CD14-positive monocyte (primary cell): ENCODE measurements around the gene IKZF1. TPM values are rescaled to one million over a fixed set of nuclear protein-coding genes. Genes with fewer than 3 reads are reported as not detected.

Experiments
- DNase-seq, 3 donors: peaks; one replicate each; pipeline ENCODE4 v3.0.0-alpha.2; 2011 to 2022
- H2AFZ ChIP-seq: 2 replicates; pipeline ENCODE4 v1.6.0; 2012; ENCODE audit warnings: mild to moderate bottlenecking, low read depth, low read length, inconsistent platforms; ENCODE audit not compliant: insufficient read depth, poor library complexity, severe bottlenecking
- H3K27ac ChIP-seq, 2 donors: 1 replicate in 1 of 2; 2 replicates in 1 of 2; pipeline ENCODE4 v1.5.1; 2012 to 2013; ENCODE audit warnings: low read length in 2 of 2, control low read depth in 1 of 2, inconsistent platforms in 1 of 2, low read depth in 1 of 2, mild to moderate bottlenecking in 1 of 2
- H3K27me3 ChIP-seq, 2 donors: one replicate each; pipeline versions ENCODE4 v1.6.0 to v1.6.1; 2011 to 2013; ENCODE audit warnings: low read length in 2 of 2; ENCODE audit not compliant: control insufficient read depth in 2 of 2, insufficient read depth in 2 of 2
- H3K36me3 ChIP-seq, 2 donors: replicated peaks in 1 of 2; 1 replicate in 1 of 2; 2 replicates in 1 of 2; pipeline versions ENCODE4 v1.5.1 to v1.6.1; 2012 to 2013; ENCODE audit warnings: low read length in 2 of 2, control low read depth in 1 of 2, inconsistent platforms in 1 of 2, mild to moderate bottlenecking in 1 of 2; ENCODE audit not compliant: insufficient read depth in 2 of 2, control insufficient read depth in 1 of 2
- H3K4me1 ChIP-seq, 2 donors: 1 replicate in 1 of 2; 2 replicates in 1 of 2; pipeline versions ENCODE4 v1.5.1 to v1.6.1; 2012 to 2013; ENCODE audit warnings: low read length in 2 of 2, control low read depth in 1 of 2, inconsistent platforms in 1 of 2, mild to moderate bottlenecking in 1 of 2, moderate library complexity in 1 of 2; ENCODE audit not compliant: insufficient read depth in 2 of 2, control insufficient read depth in 1 of 2
- H3K4me2 ChIP-seq: replicated peaks from 2 replicates; pipeline ENCODE3; 2012; ENCODE audit warnings: low read length, moderate library complexity, mild to moderate bottlenecking; ENCODE audit not compliant: poor library complexity, severe bottlenecking; ENCODE audit errors: extremely low read depth
- H3K4me3 ChIP-seq, 3 experiments: fragments of 200-600 bp in 1 of 3; sonication (generic) in 1 of 3; replicated peaks in 1 of 3; 1 replicate in 2 of 3; 2 replicates in 1 of 3; pipeline ENCODE4 v1.5.1; 2011 to 2013; ENCODE audit warnings: low read length in 3 of 3, mild to moderate bottlenecking in 3 of 3, control low read depth in 2 of 3, low read depth in 2 of 3, inconsistent platforms in 1 of 3, moderate library complexity in 1 of 3
- H3K79me2 ChIP-seq: 2 replicates; pipeline ENCODE4 v1.6.0; 2012; ENCODE audit warnings: mild to moderate bottlenecking, control low read depth, inconsistent platforms, low read length, moderate library complexity; ENCODE audit not compliant: insufficient read depth
- H3K9ac ChIP-seq: 2 replicates; pipeline ENCODE4 v1.6.0; 2017; ENCODE audit warnings: low read length, mild to moderate bottlenecking; ENCODE audit not compliant: insufficient read depth, poor library complexity, severe bottlenecking
- H3K9me3 ChIP-seq, 2 donors: replicated peaks in 1 of 2; 1 replicate in 1 of 2; 2 replicates in 1 of 2; pipeline versions ENCODE4 v1.5.1 to v1.6.1; 2012 to 2013; ENCODE audit warnings: low read length in 2 of 2, control low read depth in 1 of 2; ENCODE audit not compliant: control insufficient read depth in 1 of 2, insufficient read depth in 1 of 2
- H4K20me1 ChIP-seq: 2 replicates; pipeline ENCODE4 v1.6.0; 2012; ENCODE audit warnings: mild to moderate bottlenecking, low read length, control low read depth, moderate library complexity; ENCODE audit not compliant: insufficient read depth
- H3K27ac Mint-ChIP-seq, 7 donors: one replicate each; pipeline ENCODE4 v1.8.0; 2020; ENCODE audit warnings: mild to moderate bottlenecking in 7 of 7, mixed read lengths in 7 of 7, moderate library complexity in 6 of 7, inconsistent platforms in 2 of 7
- H3K27me3 Mint-ChIP-seq, 3 donors: one replicate each; pipeline ENCODE4 v1.8.0; 2021 to 2022; ENCODE audit warnings: low read depth in 3 of 3, mild to moderate bottlenecking in 3 of 3, mixed read lengths in 3 of 3, moderate library complexity in 3 of 3, inconsistent platforms in 1 of 3
- H3K36me3 Mint-ChIP-seq, 2 donors: one replicate each; pipeline ENCODE4 v1.8.0; 2020; ENCODE audit warnings: mixed read lengths in 2 of 2, inconsistent platforms in 1 of 2, mild to moderate bottlenecking in 1 of 2
- H3K4me1 Mint-ChIP-seq: one replicate; pipeline ENCODE4 v1.8.0; 2020; ENCODE audit warnings: mild to moderate bottlenecking, mixed read lengths
- H3K4me3 Mint-ChIP-seq, 2 donors: one replicate each; pipeline ENCODE4 v1.8.0; 2020; ENCODE audit warnings: mild to moderate bottlenecking in 2 of 2, mixed read lengths in 2 of 2, moderate library complexity in 1 of 2
- H3K9me3 Mint-ChIP-seq, 7 donors: one replicate each; pipeline ENCODE4 v1.8.0; 2020 to 2022; ENCODE audit warnings: mixed read lengths in 7 of 7, mild to moderate bottlenecking in 6 of 7, moderate library complexity in 6 of 7, inconsistent platforms in 2 of 7
- CTCF ChIP-seq: fragments of 200-600 bp; IDR thresholded peaks from one replicate; pipeline ENCODE4 v1.8.0; 2022; ENCODE audit warnings: antibody characterized with exemption, mild to moderate bottlenecking
- WGBS: methylation state at CpG from one replicate; pipeline ENCODE4 v1.1.5; 2013; ENCODE audit warnings: missing lambda C conversion rate; ENCODE audit not compliant: insufficient coverage; 5-methylcytosine and 5-hydroxymethylcytosine counted together
- intact Hi-C, 2 donors: fragments of 100-400 bp; cut with micrococcal nuclease; formaldehyde crosslinking; loops; one replicate each; pipeline versions ENCODE4 v1.15.0 to v1.15.1; 2023
- polyA plus RNA-seq, 3 donors: library from polyadenylated mRNA; depleted of rRNA in 1 of 3; unstranded in 2 of 3; stranded (reverse) in 1 of 3; fragments of 300-500 nt in 2 of 3; fragments of >200 nt in 1 of 3; fragmentation: Illumina TruSeq in 2 of 3; gene quantifications; 1 replicate in 2 of 3; 2 replicates in 1 of 3; pipeline ENCODE4 v1.2.3, GENCODE V29; 2012 to 2021

Gene IKZF1
- polyA plus RNA-seq, 3 donors, result 38.4 to 130 (median 80.2) TPM

GRCh38 chr7:50349399-50349798, 44.9 kb downstream of the IKZF1 start:
- no peak overlapping the region for H3K4me3 Mint-ChIP-seq
- DNase-seq, result no peak
- TF ChIP-seq CTCF, result no peak
- H3K9me3 ChIP-seq, result no peaks in the 10 kb centered on the region
- 97% methylated on average over 6 of the region's 6 CpGs for WGBS
- H3K4me1 Mint-ChIP-seq, result peaks cover 68% of the 10 kb centered on the region
- peaks cover 100% of the 10 kb centered on the region for H3K79me2 ChIP-seq
- H3K27me3 ChIP-seq, result no peaks in the 10 kb centered on the region
- H3K27ac Mint-ChIP-seq, result peak overlapping the region in 6 of 7 donors; percentile 3 to 88 (median 78)
- peaks cover 65 to 82% of the 10 kb centered on the region in 2 donors for H3K36me3 Mint-ChIP-seq
- H3K4me1 ChIP-seq, result peaks cover 46 to 53% of the 10 kb centered on the region in 2 donors
- peaks cover 41 to 95% of the 10 kb centered on the region in 2 donors for H3K36me3 ChIP-seq
- no peak overlapping the region for H3K4me3 ChIP-seq
- H2AFZ ChIP-seq, result no peak overlapping the region
- H3K27me3 Mint-ChIP-seq, result no peaks in the 10 kb centered on the region
- peaks cover 100% of the 10 kb centered on the region for H4K20me1 ChIP-seq
- no peaks in the 10 kb centered on the region for H3K9me3 Mint-ChIP-seq
- no peak overlapping the region for H3K9ac ChIP-seq
- no peak overlapping the region for H3K4me2 ChIP-seq
- peak overlapping the region in 1 of 2 donors; percentile 83 for H3K27ac ChIP-seq
- intact Hi-C loops, result no loop called here

- peaks cover 76% of the 10 kb centered on the region for H3K4me1 Mint-ChIP-seq
- H4K20me1 ChIP-seq, result peaks cover 100% of the 10 kb centered on the region
- intact Hi-C loops, result no loop called here
- H3K27ac ChIP-seq, result peak overlapping the region; percentile 22 to 83
- H3K9me3 Mint-ChIP-seq, result no peaks in the 10 kb centered on the region
- peaks cover 100% of the 10 kb centered on the region for H3K79me2 ChIP-seq
- H3K4me1 ChIP-seq, result peaks cover 54 to 61% of the 10 kb centered on the region in 2 donors
- peak in 1 of 3 donors; percentile 36 for DNase-seq
- H3K4me3 Mint-ChIP-seq, result no peak overlapping the region
- no peaks in the 10 kb centered on the region for H3K27me3 Mint-ChIP-seq
- no peaks in the 10 kb centered on the region for H3K9me3 ChIP-seq
- H3K4me3 ChIP-seq, result no peak overlapping the region
- WGBS, result 83% methylated on average over 12 of the region's 18 CpGs
- H3K4me2 ChIP-seq, result no peak overlapping the region
- H3K9ac ChIP-seq, result no peak overlapping the region
- TF ChIP-seq CTCF, result no peak
- peaks cover 43 to 96% of the 10 kb centered on the region in 2 donors for H3K36me3 ChIP-seq
- H3K27me3 ChIP-seq, result no peaks in the 10 kb centered on the region
- peaks cover 68 to 86% of the 10 kb centered on the region in 2 donors for H3K36me3 Mint-ChIP-seq
- peak overlapping the region; percentile 13 to 91 (median 84) for H3K27ac Mint-ChIP-seq
- no peak overlapping the region for H2AFZ ChIP-seq
Observed at GRCh38 chr7:50349963-50350944, 45.7 kb downstream of the IKZF1 start.
